ENCODE data around the gene TRPM5. TPM values are rescaled to one million over a fixed set of nuclear protein-coding genes. Genes with fewer than 3 reads are reported as not detected.

Gene TRPM5, protein sequence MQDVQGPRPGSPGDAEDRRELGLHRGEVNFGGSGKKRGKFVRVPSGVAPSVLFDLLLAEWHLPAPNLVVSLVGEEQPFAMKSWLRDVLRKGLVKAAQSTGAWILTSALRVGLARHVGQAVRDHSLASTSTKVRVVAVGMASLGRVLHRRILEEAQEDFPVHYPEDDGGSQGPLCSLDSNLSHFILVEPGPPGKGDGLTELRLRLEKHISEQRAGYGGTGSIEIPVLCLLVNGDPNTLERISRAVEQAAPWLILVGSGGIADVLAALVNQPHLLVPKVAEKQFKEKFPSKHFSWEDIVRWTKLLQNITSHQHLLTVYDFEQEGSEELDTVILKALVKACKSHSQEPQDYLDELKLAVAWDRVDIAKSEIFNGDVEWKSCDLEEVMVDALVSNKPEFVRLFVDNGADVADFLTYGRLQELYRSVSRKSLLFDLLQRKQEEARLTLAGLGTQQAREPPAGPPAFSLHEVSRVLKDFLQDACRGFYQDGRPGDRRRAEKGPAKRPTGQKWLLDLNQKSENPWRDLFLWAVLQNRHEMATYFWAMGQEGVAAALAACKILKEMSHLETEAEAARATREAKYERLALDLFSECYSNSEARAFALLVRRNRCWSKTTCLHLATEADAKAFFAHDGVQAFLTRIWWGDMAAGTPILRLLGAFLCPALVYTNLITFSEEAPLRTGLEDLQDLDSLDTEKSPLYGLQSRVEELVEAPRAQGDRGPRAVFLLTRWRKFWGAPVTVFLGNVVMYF (N-terminal part only)
- not detected in 2 replicates for total RNA-seq (ENCODE audit: low replicate concordance)

GRCh38 chr11:2443881-2444820 lies at the start of gene TRPM5:
TSS of gene TRPM5 (minus strand) at chr11:2444514. CDS start at chr11:2423036, 21,478 bp downstream.

DNA sequence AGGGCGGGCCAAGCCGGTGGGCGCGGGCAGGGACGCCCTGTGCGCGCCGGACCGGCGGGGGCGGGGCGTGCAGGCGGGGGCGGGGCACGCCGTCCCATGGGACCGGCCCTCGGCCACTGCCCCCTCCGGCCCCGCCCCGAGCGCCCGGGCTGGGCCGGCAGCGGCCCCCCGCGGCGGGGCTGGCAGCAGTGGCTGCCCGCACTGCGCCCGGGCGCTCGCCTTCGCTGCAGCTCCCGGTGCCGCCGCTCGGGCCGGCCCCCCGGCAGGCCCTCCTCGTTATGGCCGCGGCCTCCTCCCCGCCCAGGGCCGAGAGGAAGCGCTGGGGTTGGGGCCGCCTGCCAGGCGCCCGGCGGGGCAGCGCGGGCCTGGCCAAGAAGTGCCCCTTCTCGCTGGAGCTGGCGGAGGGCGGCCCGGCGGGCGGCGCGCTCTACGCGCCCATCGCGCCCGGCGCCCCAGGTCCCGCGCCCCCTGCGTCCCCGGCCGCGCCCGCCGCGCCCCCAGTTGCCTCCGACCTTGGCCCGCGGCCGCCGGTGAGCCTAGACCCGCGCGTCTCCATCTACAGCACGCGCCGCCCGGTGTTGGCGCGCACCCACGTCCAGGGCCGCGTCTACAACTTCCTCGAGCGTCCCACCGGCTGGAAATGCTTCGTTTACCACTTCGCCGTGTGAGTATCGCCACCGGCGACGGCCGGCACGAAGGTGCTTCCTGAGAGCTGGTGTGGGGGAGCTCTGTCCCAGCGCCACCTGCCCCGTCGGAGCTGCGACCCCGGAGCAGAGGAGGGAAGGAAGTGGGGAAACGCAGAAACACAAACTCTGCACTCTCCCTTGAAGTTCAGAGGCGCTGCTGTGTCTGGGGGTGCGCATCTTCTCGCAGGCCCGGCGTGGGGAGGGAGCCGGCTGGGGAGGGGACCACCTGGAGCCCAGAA lies 769 bp upstream of the TRPM5 start, which contains the start of gene KCNQ1:
Gene KCNQ1 (plus strand): TSS at position 188 of the 925 bp plus-strand sequence. CDS start 91 bp downstream, at position 279.

DNA sequence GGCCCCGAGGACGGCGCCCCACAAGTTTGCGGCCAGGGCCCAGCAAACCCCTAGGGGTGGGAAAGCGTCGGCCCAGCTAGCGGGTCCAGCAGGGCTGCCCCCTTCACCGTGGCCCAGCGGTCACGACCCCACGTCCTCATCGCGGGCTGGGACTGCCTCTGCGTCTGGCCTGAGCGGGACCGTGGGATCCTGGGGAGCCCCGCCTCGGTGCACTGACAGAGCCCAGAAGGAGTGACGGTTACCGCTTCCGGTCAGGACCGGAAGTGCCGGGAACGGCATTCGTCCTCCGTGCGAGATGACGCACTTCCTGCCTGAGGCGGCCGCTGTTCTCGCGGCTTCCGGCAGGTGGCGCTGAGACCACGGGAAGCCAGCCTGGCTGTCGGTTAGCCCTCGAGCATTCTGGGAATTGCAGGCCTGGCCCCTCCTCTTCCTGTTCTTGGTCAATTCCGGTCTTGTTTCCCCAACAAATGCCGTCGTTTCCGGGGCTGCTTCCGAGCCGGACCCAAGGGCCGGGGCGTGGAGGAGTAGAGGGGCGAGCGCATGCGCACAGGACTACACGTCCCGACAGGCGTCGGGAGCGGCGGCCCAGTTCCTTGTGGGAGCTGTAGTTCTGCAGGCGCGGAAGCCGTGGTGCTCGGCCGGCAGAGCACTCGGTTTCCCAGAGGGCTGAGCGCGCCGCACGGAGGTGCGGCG lies 44.1 kb downstream of the TRPM5 start, which contains the start of gene TSSC4:
Gene TSSC4 (plus strand): TSS at position 682 of the 693 bp plus-strand sequence. CDS start 1,884 bp downstream, outside the sequence.

Other genes starting within 250 kb of the TRPM5 start
- not detected in 2 replicates for gene ASCL2, start 173.9 kb downstream of the TRPM5 start, total RNA-seq (ENCODE audit: low replicate concordance)
- 0.08 TPM in 1 of 2 replicates, not detected in the other for gene C11orf21, start 142.6 kb downstream of the TRPM5 start, total RNA-seq (ENCODE audit: low replicate concordance)
- gene TSPAN32, start 142.5 kb downstream of the TRPM5 start, total RNA-seq (ENCODE audit: low replicate concordance), result 0.12 TPM in 1 of 2 replicates, not detected in the other
- 166 and 536 TPM in 2 replicates for gene CD81, start 67.2 kb downstream of the TRPM5 start, total RNA-seq (ENCODE audit: low replicate concordance)
- gene TSSC4, start 43.8 kb downstream of the TRPM5 start, total RNA-seq (ENCODE audit: low replicate concordance), result 56.5 and 75.0 TPM in 2 replicates
- gene KCNQ1, start 494 bp upstream of the TRPM5 start, total RNA-seq (ENCODE audit: low replicate concordance), result under 0.01 TPM in 1 of 2 replicates, not detected in the other